Activated T-cell treated with anti-CD3 and anti-CD28 coated beads, Interleukin-2, amount 50 U/mL, for 4 hours (primary cell): Measurements from ENCODE around the gene CFAP91. TPM values are rescaled to one million over a fixed set of nuclear protein-coding genes. Genes with fewer than 3 reads are reported as not detected.

Experiments used
- ATAC-seq, 2 donors: fragments of 200-7000 bp; cut with Tn5 transposase; one replicate each; pipeline ENCODE4 v1.10.0; 2021
- DNase-seq: peaks from one replicate; pipeline ENCODE4 v3.0.0-alpha.2; 2020
- H3K27me3 Mint-ChIP-seq: one replicate; pipeline ENCODE4 v1.8.0; 2021; ENCODE audit warnings: low read depth, mixed read lengths
- H3K36me3 Mint-ChIP-seq: one replicate; pipeline ENCODE4 v1.8.0; 2022; ENCODE audit warnings: mixed read lengths; ENCODE audit not compliant: insufficient read depth
- H3K4me1 Mint-ChIP-seq: one replicate; pipeline ENCODE4 v1.8.0; 2021; ENCODE audit warnings: low read depth, mixed read lengths
- H3K4me3 Mint-ChIP-seq: one replicate; pipeline ENCODE4 v1.8.0; 2021; ENCODE audit warnings: mild to moderate bottlenecking, moderate library complexity, mixed read lengths
- H3K9me3 Mint-ChIP-seq: one replicate; pipeline ENCODE4 v1.8.0; 2021; ENCODE audit warnings: mixed read lengths
- total RNA-seq, 3 donors: library from RNA; stranded (reverse); gene quantifications; one replicate each; pipeline ENCODE4 v1.2.1, GENCODE V29; 2021

CFAP91 gene
- total RNA-seq, result under 1 TPM; 0.16 to 0.29 (median 0.25) TPM

DNA sequence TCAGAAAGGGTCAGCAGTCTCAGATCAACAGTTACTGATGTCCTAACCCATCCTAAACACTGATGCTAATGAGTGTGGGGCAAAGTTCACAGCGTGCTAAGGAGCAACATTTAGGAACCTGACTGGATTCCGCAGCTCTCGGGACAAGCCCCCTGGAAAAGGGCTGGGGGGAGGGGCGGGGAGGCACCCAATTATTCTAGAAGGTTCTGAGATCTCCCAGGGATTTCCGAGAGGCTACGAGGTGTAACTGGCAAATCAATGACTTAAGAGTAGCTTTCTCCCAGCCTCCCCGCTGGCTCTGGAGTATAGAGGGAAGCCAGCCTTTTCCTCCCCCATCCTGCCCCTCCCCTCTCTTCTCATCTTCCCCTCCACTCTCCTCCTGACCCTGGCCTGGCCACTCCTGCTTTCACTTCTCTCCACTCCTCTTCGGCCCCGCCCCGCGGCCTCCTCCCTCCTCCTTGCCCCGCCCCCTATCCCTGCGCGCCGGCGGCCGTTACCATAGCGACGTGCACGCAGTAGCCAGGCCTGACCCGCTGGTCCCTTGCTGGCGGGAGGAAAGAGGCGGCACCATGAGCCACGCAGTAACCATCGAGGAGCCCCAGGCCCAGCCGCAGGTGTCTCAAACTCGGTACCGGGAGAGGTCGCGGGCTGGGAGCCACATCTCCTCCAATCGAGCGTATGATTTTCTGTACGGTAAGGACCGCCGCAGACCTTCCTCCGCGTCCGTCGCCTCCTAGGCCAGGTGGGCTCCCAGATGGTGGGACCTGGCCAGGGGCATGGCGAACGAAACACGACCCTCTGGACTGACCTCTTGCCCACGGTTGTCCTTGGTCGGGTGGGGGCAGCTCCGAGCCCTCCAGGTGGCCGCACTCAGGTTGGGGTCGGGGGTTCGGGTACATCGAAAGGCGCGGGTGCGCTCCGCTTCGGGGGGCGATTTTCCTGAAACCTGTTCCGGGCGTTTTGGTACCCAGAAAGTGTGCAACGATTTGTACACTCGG, at the start of gene CFAP91:
TSS of gene CFAP91 (plus strand) at position 493 of the 998 bp plus-strand sequence. CDS start at position 570, 77 bp downstream.
- H3K4me3 Mint-ChIP-seq, result peak within 1 kb of the TSS; percentile 74
- DNase-seq (peak; percentile 76), ATAC-seq (peak; percentile 77 to 78)
- H3K36me3 Mint-ChIP-seq, result no peaks in the 10 kb centered on the region
- no peaks in the 10 kb centered on the region for H3K27me3 Mint-ChIP-seq
- peaks cover 44% of the 10 kb centered on the region for H3K4me1 Mint-ChIP-seq
- H3K9me3 Mint-ChIP-seq, result peaks cover 6% of the 10 kb centered on the region

DNA sequence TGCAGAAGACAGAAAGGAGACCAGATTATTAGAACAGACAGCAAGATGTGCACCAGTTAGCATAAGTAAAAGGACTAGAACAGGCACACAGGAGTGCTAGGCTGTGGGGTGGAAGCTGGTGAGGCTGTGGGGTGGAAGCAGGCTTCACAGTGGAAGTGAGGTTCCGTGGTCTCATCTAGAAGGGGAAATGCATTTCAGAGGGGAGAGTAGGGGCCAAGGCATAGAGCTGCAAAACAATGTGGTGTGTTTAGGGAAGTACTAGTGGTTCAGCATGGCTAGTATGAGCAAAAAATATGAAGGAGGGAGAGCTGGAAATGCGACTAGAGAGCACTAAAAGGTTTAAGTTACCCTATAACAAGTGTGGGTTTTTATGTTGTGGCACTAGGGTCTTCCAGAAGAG, 48.9 kb upstream of the CFAP91 start:
- Mint-ChIP-seq H3K4me3 (no peak overlapping the region), H3K27me3 (no peaks in the 10 kb centered on the region), H3K9me3 (no peaks in the 10 kb centered on the region), H3K4me1 (peaks cover 2% of the 10 kb centered on the region), H3K36me3 (peaks cover 22% of the 10 kb centered on the region)
- DNase-seq (no peak), ATAC-seq (no peak)

DNA sequence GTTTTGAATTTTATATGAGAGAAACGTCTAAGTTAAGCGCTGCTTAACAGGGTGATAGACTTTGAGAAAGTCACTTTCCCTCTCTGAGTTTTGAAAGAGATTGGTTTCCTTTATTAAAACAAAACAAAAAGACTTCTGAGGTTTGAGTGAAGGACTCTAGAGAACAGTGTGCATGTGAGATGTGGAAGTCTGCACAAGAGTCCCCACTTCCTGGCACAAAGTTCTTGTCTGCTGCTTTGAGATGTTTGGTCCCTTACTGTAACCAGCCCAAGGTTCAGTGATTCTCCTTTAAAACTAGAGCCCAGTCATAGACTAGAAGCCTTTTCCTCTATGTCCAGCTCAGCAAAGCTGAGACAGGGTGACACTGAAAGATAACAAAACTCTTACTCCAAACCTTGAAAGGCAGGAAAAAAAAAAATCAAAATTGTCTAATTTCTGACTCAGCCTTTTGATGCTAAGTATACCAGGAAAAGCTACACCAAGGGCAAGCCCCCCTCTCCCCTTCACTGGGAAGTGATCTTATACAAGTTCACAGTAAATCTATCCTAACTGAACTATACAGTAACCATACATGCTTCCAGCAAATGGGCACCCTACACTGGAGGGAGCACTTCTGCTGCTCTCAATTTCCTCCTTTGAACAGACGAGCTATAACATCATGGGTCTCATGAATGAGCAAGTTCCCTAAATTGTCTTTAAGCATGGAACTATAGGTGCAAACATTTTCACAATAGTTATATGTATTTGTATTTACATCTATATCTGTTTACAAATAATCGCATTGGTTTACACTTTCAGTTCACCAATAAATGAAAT, 44.7 kb upstream of the CFAP91 start:
- DNase-seq (no peak), ATAC-seq (no peak)
- H3K27me3 Mint-ChIP-seq, result no peaks in the 10 kb centered on the region
- H3K4me1 Mint-ChIP-seq, result peaks cover 4% of the 10 kb centered on the region
- H3K36me3 Mint-ChIP-seq, result peaks cover 12% of the 10 kb centered on the region
- H3K4me3 Mint-ChIP-seq, result no peak overlapping the region
- no peaks in the 10 kb centered on the region for H3K9me3 Mint-ChIP-seq

DNA sequence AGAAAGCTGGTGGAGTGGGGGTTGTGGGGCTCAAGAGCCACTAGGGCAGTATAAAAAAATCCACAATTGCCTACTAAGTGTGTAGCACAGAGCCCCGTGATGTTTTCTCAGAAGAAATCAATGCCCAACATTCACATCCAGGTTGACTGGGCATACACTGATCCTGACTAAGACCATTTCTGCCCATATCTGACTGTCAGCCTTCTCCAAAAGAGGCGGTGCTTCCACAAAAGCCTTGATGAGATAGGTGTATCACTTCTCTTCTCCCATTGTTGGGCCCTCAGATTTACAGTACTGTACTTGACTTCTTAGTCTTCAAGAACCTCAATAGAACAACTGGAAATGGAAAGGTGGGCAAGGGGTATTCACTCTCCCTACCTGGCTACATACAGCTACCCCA, 43.8 kb upstream of the CFAP91 start:
- Mint-ChIP-seq H3K27me3 (no peaks in the 10 kb centered on the region), H3K9me3 (no peaks in the 10 kb centered on the region)
- DNase-seq, result no peak

DNA sequence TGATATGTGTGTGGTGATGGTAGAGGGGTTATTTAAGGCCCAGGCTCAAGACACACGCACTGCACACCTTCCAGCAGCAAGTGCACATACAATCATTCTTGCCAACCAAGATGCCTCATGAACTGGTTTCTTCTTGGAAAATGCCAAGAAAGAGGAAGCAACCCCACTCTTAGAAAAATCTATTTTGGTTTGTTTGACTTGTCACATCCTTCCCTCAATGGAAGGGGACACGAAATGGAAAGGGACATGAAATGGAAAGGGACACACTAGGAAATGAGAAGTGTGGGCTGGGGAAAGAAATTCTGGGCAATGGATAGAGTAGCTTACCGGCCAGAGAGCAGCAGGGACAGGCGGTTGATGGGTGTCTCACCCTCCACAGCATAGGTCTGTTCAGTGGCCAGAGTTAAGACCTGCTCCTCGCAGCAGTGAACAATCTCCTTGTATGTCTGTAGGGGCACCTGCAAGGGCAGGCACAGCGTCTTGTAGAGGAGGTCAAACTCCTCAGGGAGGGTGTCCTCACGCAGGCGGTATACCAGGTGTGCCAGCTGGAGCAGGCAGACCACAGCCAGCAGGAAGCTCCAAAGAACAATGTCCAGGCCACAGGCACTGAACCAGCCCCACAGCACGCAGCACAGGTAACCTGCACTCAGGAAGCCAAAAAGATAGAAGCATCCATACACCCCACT, 43.1 kb upstream of the CFAP91 start:
- H3K27me3 Mint-ChIP-seq, result no peaks in the 10 kb centered on the region
- DNase-seq (no peak), ATAC-seq (no peak)
- peaks cover 8% of the 10 kb centered on the region for H3K36me3 Mint-ChIP-seq
- H3K4me1 Mint-ChIP-seq, result peaks cover 4% of the 10 kb centered on the region
- H3K4me3 Mint-ChIP-seq, result no peak overlapping the region
- H3K9me3 Mint-ChIP-seq, result no peaks in the 10 kb centered on the region

More for the DNA sequence above, 43.8 kb upstream of the CFAP91 start:
- Mint-ChIP-seq H3K36me3 (peaks cover 9% of the 10 kb centered on the region), H3K4me1 (peaks cover 4% of the 10 kb centered on the region), H3K4me3 (no peak overlapping the region)
- no peak for ATAC-seq

DNA sequence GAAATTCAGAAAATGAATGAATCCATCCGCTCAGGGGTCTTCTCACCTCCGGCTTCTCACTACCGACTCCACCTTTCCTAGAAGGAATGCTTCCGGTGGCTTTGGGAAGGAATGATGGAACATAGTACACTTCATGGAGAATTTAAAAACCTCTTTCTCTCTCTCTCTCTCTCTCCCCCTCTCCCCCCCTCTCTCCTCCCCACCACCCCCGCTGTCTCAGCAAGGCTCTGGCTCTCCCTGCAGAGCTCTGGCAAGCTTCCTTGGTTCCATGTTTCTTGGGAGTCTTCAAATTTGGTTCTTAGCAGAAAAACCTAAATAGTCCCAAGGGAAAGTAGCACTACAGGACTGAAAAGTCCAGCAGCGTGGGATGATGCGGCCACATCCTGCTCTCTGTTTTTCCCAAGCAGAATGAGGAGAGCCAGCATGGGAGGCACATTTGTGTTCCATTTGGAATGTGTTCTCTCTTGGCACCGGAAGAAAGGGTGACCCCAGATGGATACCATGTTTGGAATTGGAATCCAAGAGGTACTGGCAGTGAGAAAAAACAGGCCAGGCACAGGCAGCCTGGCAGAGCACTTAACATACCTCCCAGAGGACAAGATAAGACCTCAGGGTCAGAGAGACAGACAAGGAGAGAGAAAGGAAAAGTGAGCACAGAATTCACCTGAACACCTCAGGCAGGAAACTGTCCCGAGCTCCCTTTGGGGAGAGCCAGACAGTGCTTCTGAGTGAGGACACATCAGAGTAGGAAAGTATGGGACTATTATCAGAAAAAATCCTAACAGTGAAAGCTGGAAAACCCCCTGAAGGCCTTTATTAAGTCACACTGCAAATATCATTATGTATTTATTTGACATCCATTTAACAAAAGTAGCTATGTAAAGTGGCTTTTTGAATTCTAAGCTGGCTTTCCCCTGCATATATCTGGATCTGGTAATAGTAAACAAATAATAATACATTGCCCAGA, 42.1 kb upstream of the CFAP91 start, which contains the start of gene POPDC2:
TSS of gene POPDC2 (minus strand) at position 116 of the 967 bp plus-strand sequence. CDS start 166 bp downstream, outside the sequence.
- ATAC-seq, result no peak
- no peaks in the 10 kb centered on the region for H3K27me3 Mint-ChIP-seq
- H3K9me3 Mint-ChIP-seq, result no peaks in the 10 kb centered on the region
- DNase-seq, result no peak
- H3K36me3 Mint-ChIP-seq, result peaks cover 8% of the 10 kb centered on the region
- no peak within 1 kb of the TSS for H3K4me3 Mint-ChIP-seq
- H3K4me1 Mint-ChIP-seq, result peaks cover 4% of the 10 kb centered on the region

DNA sequence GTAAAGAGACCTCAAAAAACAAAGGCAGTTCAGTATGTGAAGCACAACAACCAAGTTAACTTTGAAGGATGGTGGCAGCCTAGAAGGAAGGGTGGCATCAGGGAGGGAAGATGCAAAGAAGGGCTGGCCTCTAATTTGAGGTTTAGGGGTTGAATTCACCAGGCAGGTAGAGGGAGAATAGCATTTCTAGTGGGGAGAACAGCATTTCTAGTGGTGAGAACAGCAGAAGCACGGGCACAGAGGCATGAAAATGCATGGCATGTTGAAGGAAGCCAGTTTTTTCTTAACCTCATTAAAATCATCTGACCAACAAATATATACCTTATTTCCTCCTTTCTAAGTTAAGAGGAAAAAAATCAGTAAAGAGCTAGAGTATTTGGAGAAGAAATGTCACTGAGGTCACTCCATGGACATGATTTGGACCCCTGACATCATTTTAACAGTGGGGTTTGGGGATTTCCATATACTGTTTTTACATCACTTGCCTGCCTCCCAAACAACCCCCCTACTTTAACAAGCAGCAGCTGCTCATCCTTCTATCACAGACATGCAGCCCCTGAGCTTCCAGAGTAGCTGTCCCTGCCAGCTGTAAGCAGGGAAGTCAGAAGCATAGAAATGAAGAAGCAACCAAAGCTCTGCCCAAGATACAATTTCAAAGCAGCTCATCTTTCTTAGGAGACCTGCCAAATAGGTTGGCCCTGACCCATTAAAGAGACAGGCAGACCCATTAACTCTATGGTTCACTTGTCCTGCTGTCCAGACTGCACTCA, 40.0 kb upstream of the CFAP91 start:
- Mint-ChIP-seq H3K9me3 (no peaks in the 10 kb centered on the region), H3K36me3 (no peaks in the 10 kb centered on the region), H3K4me1 (peaks cover 2% of the 10 kb centered on the region), H3K27me3 (no peaks in the 10 kb centered on the region), H3K4me3 (no peak overlapping the region)
- ATAC-seq, result no peak
- DNase-seq, result no peak

DNA sequence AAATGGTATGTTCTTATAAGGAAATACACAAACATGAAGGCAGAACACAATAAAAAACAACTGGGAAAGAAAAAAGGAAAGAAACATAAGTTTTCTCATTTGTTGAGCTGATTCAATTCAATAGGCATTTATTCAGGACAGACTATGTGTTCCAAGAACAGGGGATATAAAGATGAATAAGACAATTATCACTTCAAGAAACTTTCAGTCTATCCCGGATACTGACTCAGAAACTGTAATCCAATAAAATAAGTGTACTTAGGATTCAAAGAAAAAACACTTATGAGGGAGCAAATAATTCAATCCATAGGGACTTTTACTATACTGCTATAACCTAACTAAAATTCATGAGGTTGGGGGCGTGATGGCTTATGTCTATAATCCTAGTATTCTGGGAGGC, 38.9 kb upstream of the CFAP91 start:
- Mint-ChIP-seq H3K27me3 (no peaks in the 10 kb centered on the region), H3K36me3 (no peaks in the 10 kb centered on the region), H3K4me3 (no peak overlapping the region), H3K4me1 (peaks cover 2% of the 10 kb centered on the region), H3K9me3 (no peaks in the 10 kb centered on the region)
- DNase-seq (no peak), ATAC-seq (no peak)

DNA sequence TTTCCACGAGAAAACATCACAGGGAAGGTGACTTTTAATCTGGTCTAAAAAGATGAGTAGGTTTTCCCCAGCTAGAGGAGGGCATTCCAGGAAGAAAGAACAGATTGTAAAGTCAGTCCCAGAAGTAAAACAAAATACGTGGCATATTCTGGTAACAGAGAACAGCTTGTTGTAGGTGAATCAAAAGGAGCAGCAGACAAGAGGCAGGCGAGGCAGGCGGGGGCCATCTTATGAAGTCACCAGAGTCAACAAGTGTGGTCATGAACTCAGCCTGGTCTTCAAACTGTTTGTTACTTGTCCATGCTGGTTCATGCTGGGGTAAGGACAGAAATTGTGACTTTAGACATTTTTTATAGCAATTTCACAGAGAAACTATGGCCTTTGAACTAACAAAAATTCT, 38.5 kb upstream of the CFAP91 start:
- no peak overlapping the region for H3K4me3 Mint-ChIP-seq
- H3K27me3 Mint-ChIP-seq, result no peaks in the 10 kb centered on the region
- peaks cover under 1% of the 10 kb centered on the region for H3K36me3 Mint-ChIP-seq
- ATAC-seq (no peak), DNase-seq (no peak)
- H3K9me3 Mint-ChIP-seq, result no peaks in the 10 kb centered on the region
- H3K4me1 Mint-ChIP-seq, result peaks cover 2% of the 10 kb centered on the region

DNA sequence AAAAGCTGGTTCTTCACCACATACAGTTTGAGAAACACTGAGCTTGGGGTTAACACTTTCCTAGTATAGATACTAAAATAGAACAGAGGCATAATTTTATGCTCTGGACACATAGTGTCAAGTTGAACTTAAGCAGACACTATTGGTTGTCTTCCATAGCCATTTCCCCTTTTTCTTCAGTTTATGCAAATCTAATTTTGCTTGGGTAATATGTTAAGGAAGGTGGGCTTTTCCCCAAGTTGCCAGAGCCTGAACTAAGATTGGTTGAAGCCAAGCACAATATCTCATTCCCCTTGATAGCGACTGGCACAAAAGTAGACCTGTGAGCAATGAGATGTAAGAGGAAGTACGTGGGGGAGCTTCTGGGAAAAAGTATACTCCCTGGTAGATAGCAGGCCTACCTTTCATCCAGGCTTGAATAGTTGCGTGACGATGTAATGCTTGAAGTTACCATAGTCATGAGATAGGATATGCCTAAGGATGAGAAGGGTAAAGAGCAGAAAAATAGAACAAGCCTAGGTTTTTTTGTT, 37.9 kb upstream of the CFAP91 start:
- Mint-ChIP-seq H3K9me3 (no peaks in the 10 kb centered on the region), H3K4me1 (peaks cover 2% of the 10 kb centered on the region), H3K36me3 (peaks cover 4% of the 10 kb centered on the region), H3K27me3 (no peaks in the 10 kb centered on the region), H3K4me3 (no peak overlapping the region)
- ATAC-seq (no peak), DNase-seq (no peak)

DNA sequence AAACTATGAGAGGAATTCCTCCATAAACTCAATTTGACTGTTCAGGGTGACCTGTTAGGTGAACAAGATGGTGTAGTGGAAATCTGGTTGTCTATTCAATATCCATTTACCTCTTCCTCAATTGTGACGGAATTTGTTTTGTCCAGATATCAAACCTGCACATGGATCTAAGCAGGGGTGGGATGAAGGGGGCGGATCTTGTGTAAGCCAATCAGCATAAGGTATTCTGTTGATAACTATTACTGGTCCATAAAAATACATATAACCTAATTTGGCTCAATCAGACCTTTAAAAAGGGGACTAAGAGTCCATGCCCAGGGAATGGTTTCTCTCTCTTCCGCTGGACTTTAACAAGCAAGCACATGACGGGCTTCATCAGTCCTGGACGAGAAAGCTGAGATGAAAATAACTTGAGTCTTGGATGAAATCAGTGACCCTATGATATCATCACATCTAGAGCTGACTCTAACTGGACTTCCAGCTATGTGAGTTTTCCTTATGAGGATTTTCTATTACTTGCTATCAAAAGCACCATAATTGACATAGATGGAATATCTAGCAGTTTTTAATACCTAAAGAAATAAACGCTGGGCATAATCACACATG, 36.8 kb upstream of the CFAP91 start:
- no peak for DNase-seq
- no peaks in the 10 kb centered on the region for H3K9me3 Mint-ChIP-seq
- peaks cover 2% of the 10 kb centered on the region for H3K4me1 Mint-ChIP-seq
- peaks cover 9% of the 10 kb centered on the region for H3K36me3 Mint-ChIP-seq
- no peak for ATAC-seq
- no peak overlapping the region for H3K4me3 Mint-ChIP-seq
- no peaks in the 10 kb centered on the region for H3K27me3 Mint-ChIP-seq

DNA sequence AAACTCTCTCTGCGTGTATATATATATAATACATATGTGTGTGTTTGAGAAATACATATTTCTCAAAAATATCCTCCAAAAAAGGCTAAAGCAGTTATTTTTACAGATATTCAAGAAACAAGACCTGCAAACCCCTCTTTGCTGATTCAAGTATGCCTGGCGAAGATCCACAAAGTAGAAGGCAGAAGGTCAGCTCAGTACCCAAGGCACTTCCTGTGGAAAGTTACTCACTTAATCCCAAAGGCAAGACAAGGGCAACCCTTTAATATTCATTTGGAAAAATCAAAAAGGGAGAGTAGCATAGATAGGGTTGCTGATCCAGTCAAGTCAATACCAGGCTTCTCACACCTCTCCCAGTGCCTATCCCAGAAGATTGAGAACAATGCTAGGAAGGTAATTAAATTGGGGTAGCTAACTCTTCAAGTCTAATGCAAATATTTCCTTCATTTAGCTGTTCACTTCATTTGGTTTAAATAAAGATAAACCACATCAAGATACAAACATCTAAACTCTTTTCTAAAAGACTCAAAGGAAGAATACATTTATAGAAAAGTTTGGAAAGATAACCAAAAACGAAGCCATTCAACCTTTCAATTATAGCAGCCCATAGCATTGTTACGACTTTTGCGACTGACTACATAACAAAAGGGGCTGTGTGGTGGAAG, 32.8 kb upstream of the CFAP91 start:
- Mint-ChIP-seq H3K36me3 (peaks cover 33% of the 10 kb centered on the region), H3K4me3 (no peak overlapping the region), H3K4me1 (peaks cover 12% of the 10 kb centered on the region), H3K9me3 (no peaks in the 10 kb centered on the region), H3K27me3 (no peaks in the 10 kb centered on the region)
- no peak for ATAC-seq
- DNase-seq, result no peak
